Measurements from ENCODE around the gene TFEC.
A peak's percentile ranks its signal among the peaks of the same experiment; 100 is the strongest.

TFEC gene

DNA sequence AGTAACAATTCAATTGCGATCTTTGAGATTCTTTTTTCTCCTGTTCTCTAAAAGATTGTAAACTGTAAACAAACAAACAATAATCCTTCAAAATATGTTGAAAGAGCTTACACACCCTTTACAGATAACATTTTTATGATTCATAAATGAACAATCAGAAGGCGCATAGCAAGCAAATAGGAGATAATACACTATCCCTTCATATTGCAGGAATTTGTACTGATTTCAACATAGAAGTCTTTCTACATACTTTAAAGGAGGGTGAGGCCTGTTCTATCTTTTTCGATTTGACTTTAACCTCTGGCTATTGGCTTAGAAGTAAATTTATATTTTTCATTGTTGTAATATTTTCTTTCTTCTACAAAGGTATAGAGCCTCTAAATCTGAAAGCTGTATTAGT, 57.2 kb downstream of the TFEC start:
- H3K4me3 ChIP-seq (ENCODE audit: insufficient read depth in 1 of 2, low read depth in 1 of 2, low read length in 2 of 2), result no peak overlapping the region
- no peak overlapping the region for H3K23ac ChIP-seq (ENCODE audit: low read length in 2 of 2)
- H3K9ac ChIP-seq (ENCODE audit: low read length), result no peak overlapping the region
- no peak for DNase-seq
- no CpG with 5 or more reads among the region's 3 CpGs for whole genome bisulfite sequencing
- H3K4ac ChIP-seq (ENCODE audit: low read depth in 1 of 2, low read length in 2 of 2), result no peak overlapping the region
- no peak overlapping the region for H3K18ac ChIP-seq (ENCODE audit: low read depth in 1 of 2, low read length in 2 of 2)
- no peaks in the 10 kb centered on the region for H3K36me3 ChIP-seq (ENCODE audit: control insufficient read depth in 1 of 2, insufficient read depth in 2 of 2, low read depth in 1 of 2, low read length in 2 of 2)
- H4K91ac ChIP-seq (ENCODE audit: low read length), result no peak overlapping the region
- H2AK5ac ChIP-seq (ENCODE audit: low read length, severe bottlenecking), result no peak overlapping the region
- H2AFZ ChIP-seq (ENCODE audit: low read depth, low read length), result no peak overlapping the region
- H2BK12ac ChIP-seq (ENCODE audit: low read length in 2 of 2), result no peak overlapping the region
- no peak overlapping the region for H2BK5ac ChIP-seq (ENCODE audit: low read depth, low read length, poor library complexity, severe bottlenecking)
- no peaks in the 10 kb centered on the region for H3K27me3 ChIP-seq (ENCODE audit: control insufficient read depth in 1 of 2, insufficient read depth in 1 of 2, low read length in 2 of 2)
- H3K9me3 ChIP-seq (ENCODE audit: control insufficient read depth, low read length), result no peaks in the 10 kb centered on the region
- no peak overlapping the region for H2BK120ac ChIP-seq (ENCODE audit: low read depth, low read length)
- H3K79me1 ChIP-seq (replicated peaks; ENCODE audit: low read length, poor library complexity, severe bottlenecking), result no peaks in the 10 kb centered on the region
- H2BK15ac ChIP-seq (ENCODE audit: low read depth, poor library complexity, severe bottlenecking), result no peak overlapping the region
- H3K4me1 ChIP-seq (ENCODE audit: control insufficient read depth, insufficient read depth, low read depth, low read length), result no peaks in the 10 kb centered on the region
- no peak overlapping the region for H4K8ac ChIP-seq (ENCODE audit: low read length)
- H3K14ac ChIP-seq (ENCODE audit: low read length in 2 of 2), result no peak overlapping the region
- H3K4me2 ChIP-seq (ENCODE audit: low read length, poor library complexity, severe bottlenecking), result no peak overlapping the region
- no peak overlapping the region for H3K27ac ChIP-seq (ENCODE audit: low read length, poor library complexity, severe bottlenecking)

DNA sequence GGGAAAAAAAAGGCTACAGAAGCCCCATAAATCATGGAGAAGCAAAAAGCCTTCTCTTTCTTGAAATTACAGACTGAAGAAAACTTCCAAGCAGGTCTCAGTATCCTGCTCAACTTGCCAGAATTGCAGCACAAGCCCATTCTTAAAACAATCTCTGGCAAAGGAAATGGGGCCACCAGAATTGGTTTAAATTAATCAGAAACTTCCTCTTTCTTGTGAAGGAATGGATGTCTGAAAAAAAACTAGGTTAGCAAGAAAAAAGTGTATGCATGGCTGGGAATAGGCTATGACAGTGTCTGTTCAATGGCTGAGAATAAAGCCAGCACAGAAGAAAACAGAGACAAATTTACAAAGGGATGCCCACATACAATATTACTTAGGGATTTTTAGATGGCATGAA, 59.1 kb downstream of the TFEC start:
- H3K23ac ChIP-seq (ENCODE audit: low read length in 2 of 2), result no peak overlapping the region

DNA sequence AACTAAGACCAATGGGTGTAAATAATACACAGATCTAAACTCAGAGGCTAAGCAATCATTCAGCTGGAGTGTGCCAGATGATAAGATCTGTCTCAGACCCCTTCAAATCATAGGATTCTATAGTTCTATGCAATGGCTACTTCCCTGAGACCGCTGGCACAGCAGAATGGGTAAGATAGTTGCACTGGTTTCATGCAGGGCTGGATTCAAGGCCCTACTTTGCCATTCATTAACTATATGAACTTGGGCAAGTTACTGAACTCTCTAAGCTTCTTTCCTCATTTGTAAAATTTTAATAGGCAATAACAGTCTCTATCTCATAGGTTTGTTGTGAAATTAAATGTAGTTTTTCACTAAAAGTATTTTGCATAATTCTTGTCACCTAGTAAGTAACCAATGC, 62.0 kb downstream of the TFEC start:
- Histone ChIP-seq H4K91ac (ENCODE audit: low read length) (no peak overlapping the region), H3K4me3 (ENCODE audit: insufficient read depth in 1 of 2, low read depth in 1 of 2, low read length in 2 of 2) (no peak overlapping the region), H3K4ac (ENCODE audit: low read depth in 1 of 2, low read length in 2 of 2) (no peak overlapping the region), H2AFZ (ENCODE audit: low read depth, low read length) (no peak overlapping the region), H2BK15ac (ENCODE audit: low read depth, poor library complexity, severe bottlenecking) (no peak overlapping the region), H3K18ac (ENCODE audit: low read depth in 1 of 2, low read length in 2 of 2) (no peak overlapping the region), H2BK5ac (ENCODE audit: low read depth, low read length, poor library complexity, severe bottlenecking) (no peak overlapping the region), H2BK12ac (ENCODE audit: low read length in 2 of 2) (no peak overlapping the region), H3K36me3 (ENCODE audit: control insufficient read depth in 1 of 2, insufficient read depth in 2 of 2, low read depth in 1 of 2, low read length in 2 of 2) (no peaks in the 10 kb centered on the region), H3K14ac (ENCODE audit: low read length in 2 of 2) (no peak overlapping the region), H2AK5ac (ENCODE audit: low read length, severe bottlenecking) (no peak overlapping the region), H2BK120ac (ENCODE audit: low read depth, low read length) (no peak overlapping the region), H3K23ac (ENCODE audit: low read length in 2 of 2) (no peak overlapping the region), H3K4me2 (ENCODE audit: low read length, poor library complexity, severe bottlenecking) (no peak overlapping the region), H3K9me3 (ENCODE audit: control insufficient read depth, low read length) (no peaks in the 10 kb centered on the region), H4K8ac (ENCODE audit: low read length) (no peak overlapping the region), H3K27ac (ENCODE audit: low read length, poor library complexity, severe bottlenecking) (peak overlapping the region; percentile 2), H3K27me3 (ENCODE audit: control insufficient read depth in 1 of 2, insufficient read depth in 1 of 2, low read length in 2 of 2) (no peaks in the 10 kb centered on the region), H3K4me1 (ENCODE audit: control insufficient read depth, insufficient read depth, low read depth, low read length) (no peaks in the 10 kb centered on the region), H3K9ac (ENCODE audit: low read length) (no peak overlapping the region), H3K79me1 (replicated peaks; ENCODE audit: low read length, poor library complexity, severe bottlenecking) (no peaks in the 10 kb centered on the region)
- 80% methylated on average over 1 of the region's 1 CpG for WGBS
- DNase-seq, result no peak

More for the DNA sequence above, 59.1 kb downstream of the TFEC start:
- no peaks in the 10 kb centered on the region for H3K79me1 ChIP-seq (replicated peaks; ENCODE audit: low read length, poor library complexity, severe bottlenecking)
- no peak overlapping the region for H3K4me3 ChIP-seq (ENCODE audit: insufficient read depth in 1 of 2, low read depth in 1 of 2, low read length in 2 of 2)
- no peak for DNase-seq
- H2BK12ac ChIP-seq (ENCODE audit: low read length in 2 of 2), result no peak overlapping the region
- H4K8ac ChIP-seq (ENCODE audit: low read length), result no peak overlapping the region
- no peak overlapping the region for H3K14ac ChIP-seq (ENCODE audit: low read length in 2 of 2)
- H2AK5ac ChIP-seq (ENCODE audit: low read length, severe bottlenecking), result no peak overlapping the region
- no peaks in the 10 kb centered on the region for H3K36me3 ChIP-seq (ENCODE audit: control insufficient read depth in 1 of 2, insufficient read depth in 2 of 2, low read depth in 1 of 2, low read length in 2 of 2)
- H3K4me2 ChIP-seq (ENCODE audit: low read length, poor library complexity, severe bottlenecking), result no peak overlapping the region
- H3K9ac ChIP-seq (ENCODE audit: low read length), result no peak overlapping the region
- H3K27me3 ChIP-seq (ENCODE audit: control insufficient read depth in 1 of 2, insufficient read depth in 1 of 2, low read length in 2 of 2), result no peaks in the 10 kb centered on the region
- H2BK5ac ChIP-seq (ENCODE audit: low read depth, low read length, poor library complexity, severe bottlenecking), result no peak overlapping the region
- no peak overlapping the region for H4K91ac ChIP-seq (ENCODE audit: low read length)
- H3K4ac ChIP-seq (ENCODE audit: low read depth in 1 of 2, low read length in 2 of 2), result no peak overlapping the region
- no peaks in the 10 kb centered on the region for H3K9me3 ChIP-seq (ENCODE audit: control insufficient read depth, low read length)
- H3K4me1 ChIP-seq (ENCODE audit: control insufficient read depth, insufficient read depth, low read depth, low read length), result no peaks in the 10 kb centered on the region
- H2AFZ ChIP-seq (ENCODE audit: low read depth, low read length), result no peak overlapping the region
- no peak overlapping the region for H3K27ac ChIP-seq (ENCODE audit: low read length, poor library complexity, severe bottlenecking)
- no peak overlapping the region for H2BK15ac ChIP-seq (ENCODE audit: low read depth, poor library complexity, severe bottlenecking)
- H2BK120ac ChIP-seq (ENCODE audit: low read depth, low read length), result no peak overlapping the region
- H3K18ac ChIP-seq (ENCODE audit: low read depth in 1 of 2, low read length in 2 of 2), result no peak overlapping the region

DNA sequence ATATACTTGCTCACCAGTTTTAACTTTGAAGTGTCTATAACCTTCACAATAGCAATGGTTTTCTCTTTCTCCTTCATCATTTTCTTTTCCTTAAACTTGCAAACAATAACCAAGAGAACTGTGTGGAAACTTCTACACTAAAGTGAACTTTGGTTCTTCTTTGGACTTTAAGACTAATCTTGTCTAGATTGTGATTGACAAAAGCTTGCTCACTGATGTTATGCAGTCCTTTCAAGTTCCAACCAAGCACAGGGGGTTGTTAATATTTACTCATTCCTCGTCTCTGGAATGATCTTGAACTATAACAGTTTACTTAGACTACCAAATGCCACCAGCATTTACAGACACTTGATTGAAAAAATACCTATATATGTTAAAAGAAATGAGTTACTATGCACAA, 62.4 kb downstream of the TFEC start:
- no peaks in the 10 kb centered on the region for H3K9me3 ChIP-seq (ENCODE audit: control insufficient read depth, low read length)
- no peak overlapping the region for H3K9ac ChIP-seq (ENCODE audit: low read length)
- H3K14ac ChIP-seq (ENCODE audit: low read length in 2 of 2), result no peak overlapping the region
- H3K27ac ChIP-seq (ENCODE audit: low read length, poor library complexity, severe bottlenecking), result no peak overlapping the region
- no peak overlapping the region for H2BK5ac ChIP-seq (ENCODE audit: low read depth, low read length, poor library complexity, severe bottlenecking)
- no peak overlapping the region for H3K4me2 ChIP-seq (ENCODE audit: low read length, poor library complexity, severe bottlenecking)
- no peak overlapping the region for H2BK15ac ChIP-seq (ENCODE audit: low read depth, poor library complexity, severe bottlenecking)
- no peaks in the 10 kb centered on the region for H3K27me3 ChIP-seq (ENCODE audit: control insufficient read depth in 1 of 2, insufficient read depth in 1 of 2, low read length in 2 of 2)
- H3K23ac ChIP-seq (ENCODE audit: low read length in 2 of 2), result no peak overlapping the region
- H3K36me3 ChIP-seq (ENCODE audit: control insufficient read depth in 1 of 2, insufficient read depth in 2 of 2, low read depth in 1 of 2, low read length in 2 of 2), result no peaks in the 10 kb centered on the region
- no peak for DNase-seq
- no peak overlapping the region for H2AFZ ChIP-seq (ENCODE audit: low read depth, low read length)
- no peak overlapping the region for H4K91ac ChIP-seq (ENCODE audit: low read length)
- H3K4me1 ChIP-seq (ENCODE audit: control insufficient read depth, insufficient read depth, low read depth, low read length), result no peaks in the 10 kb centered on the region
- WGBS, result no CpG with 5 or more reads among the region's 1 CpG
- H2BK12ac ChIP-seq (ENCODE audit: low read length in 2 of 2), result no peak overlapping the region
- H3K4me3 ChIP-seq (ENCODE audit: insufficient read depth in 1 of 2, low read depth in 1 of 2, low read length in 2 of 2), result no peak overlapping the region
- no peak overlapping the region for H3K4ac ChIP-seq (ENCODE audit: low read depth in 1 of 2, low read length in 2 of 2)
- no peak overlapping the region for H2AK5ac ChIP-seq (ENCODE audit: low read length, severe bottlenecking)
- no peak overlapping the region for H2BK120ac ChIP-seq (ENCODE audit: low read depth, low read length)
- no peak overlapping the region for H3K18ac ChIP-seq (ENCODE audit: low read depth in 1 of 2, low read length in 2 of 2)
- H3K79me1 ChIP-seq (replicated peaks; ENCODE audit: low read length, poor library complexity, severe bottlenecking), result no peaks in the 10 kb centered on the region
- H4K8ac ChIP-seq (ENCODE audit: low read length), result no peak overlapping the region
